ENCODE measurements around the gene DAZAP1. TPM values are rescaled to one million over a fixed set of nuclear protein-coding genes. Genes with fewer than 3 reads are reported as not detected.

DAZAP1 gene
- polyA plus RNA-seq, 1 experiment = 45.8 TPM

GRCh38 chr19:1406774-1407527, 435 bp upstream of the DAZAP1 start:
- H3K9me3 ChIP-seq (ENCODE audit: control insufficient read depth, insufficient read depth, low read length) = peaks cover 3% of the 10 kb centered on the region; the same call in 1 of the 2 replicates
- CTCF ChIA-PET = no interaction called here
- TF ChIP-seq CTCF (IDR thresholded peaks at IDR 0.05; ENCODE audit: low read depth, low read length) = peak; percentile 58

GRCh38 chr19:1408300-1409203, 1.2 kb downstream of the DAZAP1 start:
- Histone ChIP-seq H3K4me3 (ENCODE audit: low read depth, low read length) (peak overlapping the region; percentile 75), H3K9me3 (ENCODE audit: control insufficient read depth, insufficient read depth, low read length) (peaks cover 3% of the 10 kb centered on the region; the same call in 1 of the 2 replicates), H3K27ac (ENCODE audit: low read depth, low read length) (peak overlapping the region; percentile 78), H3K27me3 (ENCODE audit: control insufficient read depth, insufficient read depth, low read length) (no peaks in the 10 kb centered on the region)
- TF ChIP-seq CTCF (IDR thresholded peaks at IDR 0.05; ENCODE audit: low read depth, low read length) = no peak
- CTCF ChIA-PET = no interaction called here
- no peak for DNase-seq (ENCODE audit: low read depth, low spot score)
- POLR2A ChIA-PET = interaction anchor here (0.7 to 0.9 kb wide), 2 partner anchors 10 to 133 kb away, joined by 3 read pairs; partner anchors contain the start of gene FAM174C

More at GRCh38 chr19:1406774-1407527, 435 bp upstream of the DAZAP1 start:
- Histone ChIP-seq H3K27me3 (ENCODE audit: control insufficient read depth, insufficient read depth, low read length) (no peaks in the 10 kb centered on the region), H3K27ac (ENCODE audit: low read depth, low read length) (peak overlapping the region; percentile 47), H3K4me3 (ENCODE audit: low read depth, low read length) (peak overlapping the region; percentile 62)
- POLR2A ChIA-PET = interaction anchor here (1.0 kb wide), 1 partner anchor 138 kb away, joined by 6 read pairs; the partner anchor contains the start of gene CIRBP
- peak; percentile 95 for DNase-seq (ENCODE audit: low read depth, low spot score)

- H3K27me3 ChIP-seq (ENCODE audit: control insufficient read depth, insufficient read depth, low read length) = no peaks in the 10 kb centered on the region
- H3K27ac ChIP-seq (ENCODE audit: low read depth, low read length) = peak overlapping the region; percentile 78
- H3K9me3 ChIP-seq (ENCODE audit: control insufficient read depth, insufficient read depth, low read length) = peaks cover 3% of the 10 kb centered on the region; the same call in 1 of the 2 replicates
- peak overlapping the region; percentile 75 for H3K4me3 ChIP-seq (ENCODE audit: low read depth, low read length)
- CTCF ChIA-PET = no interaction called here
- no peak for TF ChIP-seq CTCF (IDR thresholded peaks at IDR 0.05; ENCODE audit: low read depth, low read length)
- POLR2A ChIA-PET = interaction anchor here (0.9 kb wide), 1 partner anchor 134 kb away, joined by 3 read pairs; the partner anchor contains the start of gene FAM174C
- no peak for DNase-seq (ENCODE audit: low read depth, low spot score)
Measured at GRCh38 chr19:1409204-1410005, 2.0 kb downstream of the DAZAP1 start.

- H3K4me3 ChIP-seq (ENCODE audit: low read depth, low read length) = peak overlapping the region; percentile 75
- no peaks in the 10 kb centered on the region for H3K27me3 ChIP-seq (ENCODE audit: control insufficient read depth, insufficient read depth, low read length)
- no peak overlapping the region for H3K27ac ChIP-seq (ENCODE audit: low read depth, low read length)
- H3K9me3 ChIP-seq (ENCODE audit: control insufficient read depth, insufficient read depth, low read length) = peaks cover 3% of the 10 kb centered on the region; the same call in 1 of the 2 replicates
- ChIA-PET POLR2A (no interaction called here), CTCF (no interaction called here)
- DNase-seq (ENCODE audit: low read depth, low spot score) = no peak
- TF ChIP-seq CTCF (IDR thresholded peaks at IDR 0.05; ENCODE audit: low read depth, low read length) = no peak
Measured at GRCh38 chr19:1410136-1410786, 2.9 kb downstream of the DAZAP1 start.

All from AG04450 (cell line).